ACHN (cell line): ENCODE data around the gene OR4B1.
"Not testable (repeated sequence)": the region's sequence is repeated elsewhere in the genome, so short reads cannot be mapped to it uniquely, and the experiment has no call there.

Source experiments
- DNase-seq: peaks from one replicate; pipeline ENCODE4 v3.0.0-alpha.2; 2015
- in situ Hi-C: cut with HindIII; loops from 2 replicates; pipeline ENCODE4 v1.10.0; 2017; ENCODE audit warnings: low sequenced_read_pairs, low pct_ligation_motif_present, low pct_unique_long_range_greater_than_20kb

OR4B1 gene, protein sequence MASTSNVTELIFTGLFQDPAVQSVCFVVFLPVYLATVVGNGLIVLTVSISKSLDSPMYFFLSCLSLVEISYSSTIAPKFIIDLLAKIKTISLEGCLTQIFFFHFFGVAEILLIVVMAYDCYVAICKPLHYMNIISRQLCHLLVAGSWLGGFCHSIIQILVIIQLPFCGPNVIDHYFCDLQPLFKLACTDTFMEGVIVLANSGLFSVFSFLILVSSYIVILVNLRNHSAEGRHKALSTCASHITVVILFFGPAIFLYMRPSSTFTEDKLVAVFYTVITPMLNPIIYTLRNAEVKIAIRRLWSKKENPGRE

DNA sequence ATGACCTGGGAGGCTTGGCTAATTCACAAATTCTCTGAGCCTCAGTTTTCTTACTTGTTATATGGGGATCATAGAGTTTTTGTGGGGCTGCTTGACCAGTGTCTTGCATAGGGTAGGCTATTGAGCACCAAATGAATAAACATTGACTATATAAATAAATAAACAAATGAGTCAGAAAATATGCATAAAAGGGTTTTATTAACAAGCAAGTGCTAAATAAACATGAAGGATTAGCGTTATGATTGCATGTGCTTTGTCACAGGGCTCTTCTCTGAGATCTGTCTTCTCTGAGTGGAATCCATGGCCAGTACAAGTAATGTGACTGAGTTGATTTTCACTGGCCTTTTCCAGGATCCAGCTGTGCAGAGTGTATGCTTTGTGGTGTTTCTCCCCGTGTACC, at the start of gene OR4B1:
Gene OR4B1, plus strand, starts transcription at position 301 of the 400 bp plus-strand sequence. Its CDS starts 0 bp downstream, at position 301.
- in situ Hi-C loops, result no loop called here
- no peak for DNase-seq

DNA sequence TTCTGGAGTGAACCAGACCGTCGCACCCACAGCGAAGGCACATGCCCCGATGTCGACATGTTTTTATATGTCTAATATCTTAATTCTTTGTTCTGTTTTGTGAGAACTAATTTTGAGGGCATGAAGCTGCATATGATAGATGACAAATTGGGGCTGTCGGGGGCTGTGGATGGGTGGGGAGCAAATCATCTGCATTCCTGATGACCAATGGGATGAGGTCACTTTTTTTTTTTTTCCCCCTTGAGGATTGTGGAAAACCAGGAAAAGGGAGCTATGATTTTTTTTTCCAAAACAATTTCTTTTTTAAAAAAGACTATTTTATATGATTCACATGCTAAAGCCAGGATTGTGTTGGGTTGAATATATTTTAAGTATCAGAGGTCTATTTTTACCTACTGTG, 49.2 kb upstream of the OR4B1 start:
- in situ Hi-C loops, result no loop called here
- DNase-seq, result no peak

DNA sequence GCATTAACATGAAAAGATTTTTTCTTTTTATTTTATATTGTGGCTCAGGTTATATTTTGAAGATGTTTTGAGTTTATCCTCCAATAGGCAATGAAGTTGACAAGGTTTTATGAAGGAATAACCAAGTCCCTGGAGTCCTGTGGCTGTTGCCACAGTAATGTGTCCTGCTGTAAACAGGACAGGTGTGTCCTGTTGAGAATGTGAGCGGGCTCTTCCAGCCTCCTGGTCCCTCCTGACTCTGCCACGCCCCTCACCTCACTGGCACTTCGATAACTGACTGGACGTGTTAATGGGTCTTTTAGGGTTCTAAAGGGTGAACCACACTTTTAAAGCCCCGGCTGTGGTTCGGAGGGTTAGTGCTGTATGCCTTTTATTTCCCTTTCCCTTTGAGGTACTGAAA, 47.8 kb upstream of the OR4B1 start:
- in situ Hi-C loops, result no loop called here
- no peak for DNase-seq

DNA sequence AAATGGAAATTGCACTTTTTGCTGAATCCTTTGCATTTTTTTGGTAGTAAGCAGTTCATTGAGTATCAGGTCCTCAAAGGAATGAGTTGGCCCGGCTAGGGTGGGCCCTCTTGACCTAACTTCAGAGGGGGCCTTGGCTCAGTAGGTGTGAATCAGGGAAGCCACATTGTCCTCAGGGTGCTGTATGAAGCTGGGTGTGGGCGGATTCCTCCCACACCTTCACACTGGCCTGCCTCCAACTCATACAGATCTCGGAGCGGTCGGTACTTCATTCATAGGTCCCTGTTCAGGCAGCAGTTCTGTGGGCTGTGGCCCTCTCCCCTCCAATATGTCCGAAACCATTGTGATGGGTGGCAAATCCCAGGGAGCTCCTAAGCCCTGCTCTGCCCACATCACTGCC, 47.4 kb upstream of the OR4B1 start:
- in situ Hi-C loops, result no loop called here
- DNase-seq, result no peak

DNA sequence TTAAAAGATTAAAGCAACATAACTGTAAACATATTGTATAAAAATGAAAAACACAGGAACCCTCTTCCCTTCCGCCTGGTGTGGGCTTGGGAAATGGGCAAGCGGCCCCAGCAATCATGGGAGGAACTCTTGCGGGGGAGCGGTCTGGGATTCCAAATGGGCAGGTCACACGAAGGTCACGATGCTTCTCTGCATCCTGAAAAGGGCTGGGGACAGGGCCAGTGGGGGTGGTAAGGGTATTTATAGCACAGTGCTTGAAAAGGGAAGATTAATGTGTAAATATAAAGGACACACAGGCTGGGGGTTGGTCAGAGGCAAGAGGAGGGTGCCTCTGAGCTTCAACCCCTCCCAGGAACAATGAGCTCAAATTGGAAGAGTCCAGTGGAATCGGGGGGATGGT, 46.9 kb upstream of the OR4B1 start:
- in situ Hi-C loops, result no loop called here

DNA sequence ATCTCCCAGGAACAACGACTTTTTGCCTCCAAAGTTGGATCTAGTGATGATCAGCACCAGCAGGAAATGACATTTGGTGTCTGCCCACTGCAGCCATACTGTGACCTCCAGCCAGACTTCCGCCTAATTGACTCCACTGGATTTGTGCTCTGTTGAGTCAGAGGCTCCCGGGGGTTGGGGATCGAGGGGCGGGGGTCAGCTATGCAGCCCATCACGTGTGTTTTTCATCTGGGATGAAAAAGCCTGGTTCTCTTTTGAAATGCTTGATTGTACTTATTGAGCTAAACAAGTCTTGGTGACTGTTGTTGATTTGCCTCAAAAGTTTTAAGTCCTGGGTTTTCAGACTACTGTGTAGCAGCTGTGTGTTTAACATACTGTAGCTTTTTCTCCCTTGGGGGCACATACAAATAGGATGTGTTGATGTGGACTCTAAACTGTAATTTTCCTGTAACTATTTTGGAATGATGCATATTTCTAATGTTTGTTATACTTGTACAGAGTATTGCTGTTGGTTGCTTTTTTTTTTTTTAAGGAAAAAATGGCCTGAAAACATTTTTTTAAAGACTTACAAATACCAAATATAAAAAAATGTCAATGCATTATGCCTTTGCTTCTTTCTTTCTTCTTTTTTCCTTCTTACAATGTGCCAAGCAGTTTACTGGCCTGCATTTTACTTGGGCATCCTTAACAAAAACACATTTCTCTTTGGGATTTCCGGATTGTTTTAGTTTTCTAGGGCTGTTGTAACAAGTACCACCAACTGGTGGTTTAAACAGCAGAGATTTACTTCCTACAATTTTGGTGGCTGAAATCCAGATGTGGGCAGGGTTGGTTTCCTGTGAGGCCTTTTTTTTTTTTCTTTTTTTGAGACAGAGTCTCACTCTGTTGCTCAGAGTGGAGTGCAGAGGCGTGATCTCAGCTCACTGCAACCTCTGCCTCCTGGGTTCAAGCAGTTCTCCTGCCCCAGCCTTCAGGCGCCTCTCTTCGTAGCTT, 46.1 kb upstream of the OR4B1 start:
- in situ Hi-C loops, result no loop called here
- no peak for DNase-seq

More for the DNA sequence above, 46.9 kb upstream of the OR4B1 start:
- no peak for DNase-seq

DNA sequence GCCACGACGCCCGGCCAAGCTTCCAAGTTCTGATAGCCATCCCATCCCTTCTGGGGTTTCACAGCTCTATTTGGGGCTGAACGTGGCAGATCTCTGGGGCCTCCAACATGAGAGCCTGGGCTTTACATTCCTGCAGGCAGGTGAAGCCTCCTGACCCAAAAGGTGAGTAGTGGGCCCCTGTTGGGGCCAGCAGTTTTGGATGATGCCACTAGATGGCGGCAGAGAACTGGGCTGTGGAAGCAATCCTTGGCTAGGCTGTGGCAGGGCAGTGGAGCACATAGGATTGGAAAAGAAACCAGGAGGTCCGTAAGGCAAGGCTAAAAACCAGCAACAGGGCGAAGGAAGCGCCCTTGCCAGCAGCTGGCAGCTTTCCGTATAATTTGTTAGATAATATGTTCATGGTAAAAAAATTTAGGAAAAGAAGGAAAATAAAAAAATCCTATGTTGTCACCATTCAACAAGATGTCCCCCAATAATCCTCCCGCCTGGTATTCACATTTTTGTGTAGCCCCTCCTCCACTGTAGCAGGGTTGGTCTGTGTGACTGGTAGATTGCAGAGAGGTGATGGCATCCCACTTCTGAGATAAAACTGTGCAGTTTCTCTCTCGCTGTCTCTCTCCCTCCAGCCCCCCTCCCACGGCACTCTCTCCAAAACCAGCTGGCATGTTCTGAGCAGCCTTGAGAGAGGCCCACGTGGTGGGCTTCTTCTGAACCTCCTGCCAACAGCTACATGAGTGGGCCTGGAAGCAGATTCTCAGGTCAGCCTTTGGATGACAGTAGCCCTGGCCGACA, 43.6 kb upstream of the OR4B1 start:
- in situ Hi-C loops, result no loop called here
- peak; percentile 53 for DNase-seq

DNA sequence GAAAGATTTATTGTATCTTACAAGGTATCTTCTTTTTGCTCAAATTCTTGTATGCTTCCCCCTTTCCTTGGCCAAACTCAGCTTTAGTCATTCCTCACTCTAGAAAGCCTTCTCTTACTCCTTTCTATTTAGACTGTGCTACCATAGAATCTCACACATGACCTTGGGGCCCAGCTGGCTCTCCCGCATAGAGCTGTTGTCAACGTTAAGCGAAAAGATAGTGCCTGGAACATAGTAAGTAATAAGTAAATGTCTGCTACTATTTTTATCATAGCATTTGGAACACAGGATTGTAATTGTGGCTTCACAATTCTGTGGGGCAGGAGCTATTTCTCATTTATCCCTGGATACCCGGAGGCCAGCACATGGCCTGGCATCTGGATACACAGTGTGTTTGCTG, 38.9 kb upstream of the OR4B1 start:
- in situ Hi-C loops, result no loop called here
- DNase-seq, result no peak

DNA sequence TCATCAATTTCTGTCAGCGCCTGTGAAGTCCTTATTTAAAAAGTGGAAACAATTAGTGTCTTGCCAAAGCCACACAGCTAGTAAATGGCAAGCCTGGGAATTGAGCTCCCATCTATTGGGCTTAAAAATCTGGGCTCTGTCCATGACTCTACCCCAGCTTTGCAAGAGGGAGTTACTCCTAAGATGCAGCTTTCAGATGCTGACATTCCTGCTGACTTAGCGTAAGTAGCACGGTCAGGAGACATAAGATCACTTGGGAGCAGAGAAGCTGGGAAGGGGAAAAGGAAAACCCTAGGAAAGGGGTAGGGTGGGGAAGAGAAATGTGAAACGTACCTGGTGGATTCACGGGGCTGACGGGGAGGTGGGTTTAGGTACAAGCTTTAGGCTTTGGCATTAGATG, 36.0 kb upstream of the OR4B1 start:
- DNase-seq, result no peak
- in situ Hi-C loops, result no loop called here

DNA sequence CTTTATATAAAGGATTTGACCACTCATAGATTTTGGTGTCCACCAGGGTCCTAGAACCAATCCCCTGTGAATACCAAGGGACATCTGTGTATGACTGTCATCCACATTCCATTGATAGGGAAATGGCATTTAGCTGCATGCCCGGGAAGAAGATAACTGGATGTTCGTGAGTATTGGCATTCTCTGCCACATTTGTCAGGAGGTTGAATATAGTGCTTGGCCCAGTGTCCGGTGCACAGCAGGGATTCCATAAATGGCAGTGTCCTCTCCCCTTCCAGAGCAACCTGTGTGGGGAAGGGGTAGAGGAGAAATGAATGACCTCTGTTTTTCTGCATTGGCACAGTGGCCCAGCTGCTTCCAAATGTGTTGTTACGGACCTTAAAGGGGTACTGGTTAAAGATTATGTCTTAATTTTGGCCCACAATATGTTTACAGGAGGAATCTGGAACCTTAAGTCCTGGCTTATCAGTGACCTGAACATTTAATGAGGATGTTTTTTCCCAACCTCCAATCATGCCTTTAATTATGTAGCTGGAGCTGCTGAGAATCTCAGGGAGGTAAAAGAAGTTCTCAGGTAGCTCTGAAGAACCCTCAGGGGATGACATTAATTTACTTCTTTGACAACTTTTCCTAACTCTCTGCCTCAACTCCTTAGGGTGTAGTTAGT, 33.6 kb upstream of the OR4B1 start:
- no peak for DNase-seq
- in situ Hi-C loops, result no loop called here

DNA sequence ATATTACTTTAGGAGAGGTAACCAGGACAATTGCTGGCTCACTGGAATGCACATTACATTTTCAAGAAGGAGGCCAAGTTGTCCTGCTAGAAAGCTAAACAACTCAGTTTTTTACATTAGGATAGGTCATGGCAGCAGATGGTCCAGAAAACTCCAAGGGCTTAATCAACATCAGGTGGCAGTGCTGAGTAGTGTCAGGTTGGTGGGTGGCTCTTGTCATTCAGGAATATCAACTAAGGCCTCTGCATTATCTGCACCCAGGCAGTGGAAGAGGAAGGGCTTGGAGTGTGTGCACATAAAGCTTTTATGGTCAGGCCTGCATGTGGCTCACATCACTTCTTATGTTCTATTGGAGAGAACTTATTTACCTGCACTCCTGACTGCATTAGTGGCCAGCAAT, 32.2 kb upstream of the OR4B1 start:
- no peak for DNase-seq
- in situ Hi-C loops, result no loop called here

DNA sequence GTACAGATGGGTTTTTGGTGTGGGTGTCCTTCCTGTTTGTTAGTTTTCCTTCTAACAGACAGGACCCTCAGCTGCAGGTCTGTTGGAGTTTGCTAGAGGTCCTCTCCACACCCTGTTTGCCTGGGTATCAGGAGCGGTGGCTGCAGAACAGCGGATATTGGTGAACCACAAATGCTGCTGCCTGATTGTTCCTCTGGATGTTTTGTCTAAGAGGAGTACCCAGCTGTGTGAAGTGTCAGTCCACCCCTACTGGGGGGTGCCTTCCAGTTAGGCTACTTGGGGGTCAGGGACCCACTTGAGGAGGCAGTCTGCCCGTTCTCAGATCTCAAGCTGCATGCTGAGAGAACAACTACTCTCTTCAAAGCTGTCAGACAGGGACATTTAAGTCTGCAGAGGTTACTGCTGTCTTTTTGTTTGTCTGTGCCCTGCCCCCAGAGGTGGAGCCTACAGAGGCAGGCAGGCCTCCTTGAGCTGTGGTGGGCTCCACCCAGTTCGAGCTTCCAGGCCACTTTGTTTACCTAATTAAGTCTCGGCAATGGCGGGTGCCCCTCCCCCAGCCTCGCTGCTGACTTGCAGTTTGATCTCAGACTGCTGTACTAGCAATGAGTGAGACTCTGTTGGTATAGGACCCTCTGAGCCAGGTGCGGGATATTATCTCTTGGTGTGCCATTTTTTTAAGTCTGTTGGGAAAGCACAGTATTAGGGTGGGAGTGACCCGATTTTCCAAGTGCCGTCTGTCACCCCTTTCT, 25.5 kb upstream of the OR4B1 start:
- in situ Hi-C loops, result not testable (repeated sequence)

DNA sequence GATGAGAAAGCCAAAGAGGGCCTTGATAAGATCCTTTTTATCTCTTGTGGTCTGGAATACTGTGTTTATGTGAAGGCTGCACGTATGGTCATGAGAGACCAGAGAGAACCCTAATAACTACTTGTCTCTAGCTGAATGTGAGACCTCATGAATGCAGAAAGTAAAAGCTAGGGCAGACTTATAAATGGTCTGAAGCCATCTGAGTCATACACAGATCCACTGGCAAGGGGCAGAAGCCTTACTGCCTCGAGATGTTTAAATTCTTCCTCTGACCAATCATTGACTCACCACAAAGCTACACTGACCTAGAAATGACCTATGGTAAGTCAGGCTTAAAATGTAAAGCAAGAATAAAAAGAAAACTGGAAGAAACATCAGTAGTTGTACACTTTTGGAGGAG, 22.7 kb upstream of the OR4B1 start:
- in situ Hi-C loops, result no loop called here

More for the DNA sequence above, 25.5 kb upstream of the OR4B1 start:
- not testable (repeated sequence) for DNase-seq

DNA sequence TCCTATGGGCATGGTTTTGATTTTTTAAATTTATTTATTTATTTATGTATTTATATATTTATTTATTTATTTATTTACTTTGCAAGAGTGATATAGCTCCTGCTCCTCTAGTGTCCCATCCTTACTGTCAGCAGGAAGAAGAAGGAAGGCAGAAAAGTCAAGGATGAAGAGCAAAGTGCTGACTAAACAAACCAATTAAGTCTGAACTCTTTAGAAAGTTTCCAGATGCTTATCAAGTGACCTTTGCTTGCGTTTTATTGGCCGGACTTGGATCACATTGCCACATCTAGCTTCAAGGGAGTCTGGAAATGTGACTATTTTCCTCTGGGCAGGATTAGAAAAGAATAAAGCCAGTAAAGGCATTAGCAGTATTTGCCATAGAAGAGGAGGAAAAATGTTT, 8.7 kb upstream of the OR4B1 start:
- in situ Hi-C loops, result no loop called here
- no peak for DNase-seq

More for the DNA sequence above, 22.7 kb upstream of the OR4B1 start:
- DNase-seq, result no peak

DNA sequence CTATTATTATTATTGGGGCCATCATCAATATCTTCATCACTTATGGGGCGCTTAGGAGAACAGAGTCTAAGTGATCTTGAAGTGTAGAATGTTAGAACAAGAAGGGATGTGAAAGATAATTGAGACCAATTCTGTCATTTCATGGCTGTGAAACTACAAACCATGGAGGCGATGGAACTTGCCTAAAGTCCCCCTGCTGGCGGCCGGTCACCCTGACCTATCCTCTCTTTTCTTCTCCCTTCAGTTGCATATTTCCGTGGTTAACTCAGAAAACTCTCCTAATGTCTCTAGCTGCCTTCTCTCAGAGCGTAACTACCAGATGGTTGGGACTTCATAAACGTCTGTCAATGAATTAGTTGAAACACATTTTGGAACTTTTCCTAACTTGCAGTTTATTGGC, 6.6 kb upstream of the OR4B1 start:
- in situ Hi-C loops, result no loop called here
- peak; percentile 6 for DNase-seq

DNA sequence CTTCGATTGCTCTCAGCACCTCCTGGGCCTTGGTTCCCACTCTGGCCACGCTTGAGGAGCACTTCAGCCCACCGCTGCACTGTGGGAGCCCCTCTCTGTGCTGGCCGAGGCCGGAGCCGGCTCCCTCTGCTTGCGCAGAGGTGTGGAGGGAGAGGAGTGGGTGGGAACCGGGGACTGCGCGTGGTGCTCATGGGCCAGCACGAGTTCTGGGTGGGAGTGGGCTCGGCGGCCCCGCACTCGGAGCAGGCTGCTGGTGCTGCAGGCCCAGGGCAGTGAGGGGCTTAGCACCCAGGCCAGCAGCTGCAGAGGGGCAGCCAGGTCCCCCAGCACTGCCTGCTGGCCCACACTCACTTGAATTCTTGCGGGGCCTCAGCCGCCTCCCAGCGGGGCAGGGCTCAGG, 12.2 kb downstream of the OR4B1 start:
- in situ Hi-C loops, result no loop called here
- DNase-seq, result no peak

DNA sequence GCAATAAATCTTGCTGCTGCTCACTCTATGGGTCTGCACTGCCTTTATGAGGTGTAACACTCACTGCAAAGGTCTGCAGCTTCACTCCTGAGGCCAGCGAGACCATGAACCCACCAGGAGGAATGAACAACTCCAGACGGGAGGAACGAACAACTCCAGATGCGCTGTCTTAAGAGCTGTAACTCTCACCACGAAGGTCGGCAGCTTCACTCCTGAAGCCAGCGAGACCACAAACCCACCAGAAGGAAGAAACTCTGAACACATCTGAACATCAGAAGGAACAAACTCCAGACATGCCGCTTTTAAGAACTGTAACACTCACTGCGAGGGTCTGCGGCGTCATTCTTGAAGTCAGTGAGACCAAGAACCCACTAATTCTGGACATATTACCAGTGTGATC, 13.4 kb downstream of the OR4B1 start:
- in situ Hi-C loops, DNase-seq: not testable (repeated sequence)

DNA sequence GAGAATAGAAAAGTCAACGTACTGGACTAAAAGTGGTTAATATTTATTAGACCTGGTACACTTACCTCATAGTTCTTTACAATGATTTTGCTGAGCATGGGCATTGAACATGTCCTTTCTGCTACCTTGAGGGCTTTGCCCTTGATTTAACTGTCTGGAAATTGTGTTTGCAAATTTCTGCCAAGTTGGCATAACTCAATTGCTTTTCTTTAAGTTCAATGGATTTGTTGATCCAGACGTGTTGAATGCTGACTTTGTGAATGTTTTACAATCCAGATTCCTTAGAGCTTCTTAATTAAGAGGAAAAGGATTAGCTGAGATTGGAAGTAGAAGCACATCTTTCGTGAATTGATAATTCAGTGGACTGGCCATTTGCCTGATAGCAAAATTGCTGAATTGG, 21.1 kb downstream of the OR4B1 start:
- in situ Hi-C loops, result no loop called here
- no peak for DNase-seq
